ENCODE data around the gene EIF2S1. TPM values are rescaled to one million over a fixed set of nuclear protein-coding genes. Genes with fewer than 3 reads are reported as not detected.
"Not testable (repeated sequence)": the region's sequence is repeated elsewhere in the genome, so short reads cannot be mapped to it uniquely, and the experiment has no call there.

The EIF2S1 gene
- polyA plus RNA-seq, 1 donor from 2014 or later: 108 TPM

- Histone ChIP-seq H3F3A (ENCODE audit: insufficient read depth, low read length, poor library complexity, severe bottlenecking) (no peaks in the 10 kb centered on the region), H4K20me1 (ENCODE audit: insufficient read depth) (no peaks in the 10 kb centered on the region), H3K9me2 (ENCODE audit: insufficient read depth, low read length) (no peaks in the 10 kb centered on the region), H3K36me3 (ENCODE audit: insufficient read depth, low read length) (peaks cover 5% of the 10 kb centered on the region), H3K79me2 (replicated peaks; ENCODE audit: insufficient read depth, low read length) (no peaks in the 10 kb centered on the region), H2AFZ (ENCODE audit: low read depth, low read length) (no peak overlapping the region), H3K9me3 (ENCODE audit: low read length) (no peaks in the 10 kb centered on the region), H3K9ac (ENCODE audit: low read length) (no peak overlapping the region), H3K27ac (ENCODE audit: low read length) (no peak overlapping the region), H3K4me3 (ENCODE audit: low read length) (no peak overlapping the region), H3K27me3 (ENCODE audit: insufficient read depth, low read depth, low read length) (no peaks in the 10 kb centered on the region), H3K4me2 (ENCODE audit: low read length) (no peak overlapping the region)
- TF ChIP-seq SMC3 (conservative IDR thresholded peaks at IDR 0.05; ENCODE audit: poor library complexity) (no peak), CTCF (IDR thresholded peaks at IDR 0.05; ENCODE audit: poor library complexity, severe bottlenecking) (no peak), TAF1 (IDR thresholded peaks at IDR 0.05; ENCODE audit: low read depth) (no peak), POLR2AphosphoS5 (IDR thresholded peaks at IDR 0.05) (no peak), RAD21 (conservative IDR thresholded peaks at IDR 0.05) (no peak), MXI1 (conservative IDR thresholded peaks at IDR 0.05; ENCODE audit: poor library complexity, severe bottlenecking) (no peak), EZH2 (IDR thresholded peaks at IDR 0.05; ENCODE audit: borderline replicate concordance, insufficient read depth, low read length, poor library complexity, severe bottlenecking) (no peak), REST (IDR thresholded peaks at IDR 0.05; ENCODE audit: borderline replicate concordance) (no peak), EP300 (conservative IDR thresholded peaks at IDR 0.05; ENCODE audit: poor library complexity, severe bottlenecking) (no peak)
These were observed 41.0 kb upstream of the EIF2S1 start for GRCh38 chr14:67319142-67319541.

GRCh38 chr14:67329666-67330065 is 30.5 kb upstream of the EIF2S1 start:
- H3K27me3 ChIP-seq (ENCODE audit: insufficient read depth, low read depth, low read length); H3K4me3 ChIP-seq (ENCODE audit: low read length); H3K36me3 ChIP-seq (ENCODE audit: insufficient read depth, low read length); H3K4me2 ChIP-seq (ENCODE audit: low read length); H3K9me2 ChIP-seq (ENCODE audit: insufficient read depth, low read length); H2AFZ ChIP-seq (ENCODE audit: low read depth, low read length); H4K20me1 ChIP-seq (ENCODE audit: insufficient read depth); H3K27ac ChIP-seq (ENCODE audit: low read length); H3K9me3 ChIP-seq (ENCODE audit: low read length); H3K9ac ChIP-seq (ENCODE audit: low read length); H3F3A ChIP-seq (ENCODE audit: insufficient read depth, low read length, poor library complexity, severe bottlenecking); H3K79me2 ChIP-seq (replicated peaks; ENCODE audit: insufficient read depth, low read length): not testable (repeated sequence)
